OCI-LY7 (cell line): ENCODE results near the gene ELAVL2. TPM values are rescaled to one million over a fixed set of nuclear protein-coding genes. Genes with fewer than 3 reads are reported as not detected.

Experiments
- BruUV-seq: library from RNA; stranded (reverse); fragments of 400-500 nt; replicated peaks from 2 replicates; lab custom pipeline; 2021; lab: Mats Ljungman, UMichigan
- CTCF ChIA-PET: fragments of 300-600 bp; sonication (Branson Sonifier 250); formaldehyde crosslinking; loops from one replicate; lab custom pipeline; 2022; ENCODE audit warnings: antibody characterized with exemption; ENCODE audit not compliant: unreplicated experiment; lab: Charles Lee
- POLR2A ChIA-PET: fragments of 300-600 bp; sonication (Branson Sonifier 250); formaldehyde crosslinking; loops from one replicate; lab custom pipeline; 2022; ENCODE audit warnings: antibody characterized with exemption; lab: Charles Lee
- DNase-seq: peaks from one replicate; pipeline ENCODE4 v3.0.0-alpha.2; 2015; ENCODE audit warnings: low spot score
- H2AFZ ChIP-seq: fragments of 200-600 bp; sonication (generic), shearing (Covaris generic); 2 replicates; pipeline ENCODE4 v1.6.1; 2014; ENCODE audit warnings: mild to moderate bottlenecking, antibody characterized with exemption, low read length, moderate library complexity
- H3K27ac ChIP-seq: fragments of 200-600 bp; sonication (generic); 2 replicates; pipeline ENCODE4 v1.5.1; 2014; ENCODE audit warnings: mixed run types, low read depth, mild to moderate bottlenecking, moderate library complexity, low read length, inconsistent platforms; ENCODE audit not compliant: poor library complexity, severe bottlenecking
- H3K36me3 ChIP-seq: fragments of 200-600 bp; sonication (generic); 2 replicates; pipeline ENCODE4 v1.6.1; 2014; ENCODE audit warnings: mild to moderate bottlenecking, antibody characterized with exemption, low read length, moderate library complexity, mixed read lengths; ENCODE audit not compliant: insufficient read depth
- H3K4me1 ChIP-seq: fragments of 200-600 bp; sonication (generic); 2 replicates; pipeline ENCODE4 v1.5.1; 2014; ENCODE audit warnings: mild to moderate bottlenecking, low read length; ENCODE audit not compliant: insufficient read depth, poor library complexity, severe bottlenecking
- H3K4me2 ChIP-seq: fragments of 200-600 bp; sonication (generic); 2 replicates; pipeline ENCODE4 v1.6.1; 2014; ENCODE audit warnings: mild to moderate bottlenecking, low read length
- H3K4me3 ChIP-seq: fragments of 200-600 bp; sonication (generic); 2 replicates; pipeline ENCODE4 v1.5.1; 2014; ENCODE audit warnings: mild to moderate bottlenecking, low read depth, low read length; ENCODE audit not compliant: poor library complexity, severe bottlenecking
- H3K79me2 ChIP-seq: fragments of 200-600 bp; sonication (generic); 2 replicates; pipeline ENCODE4 v1.6.1; 2016; ENCODE audit warnings: low read depth, mild to moderate bottlenecking, low read length, moderate library complexity, mixed read lengths; ENCODE audit not compliant: insufficient read depth
- H3K9me2 ChIP-seq: fragments of 200-600 bp; sonication (generic); 2 replicates; pipeline ENCODE4 v1.6.1; 2016; ENCODE audit warnings: mild to moderate bottlenecking, low read length, mixed read lengths; ENCODE audit not compliant: insufficient read depth
- H3K9me3 ChIP-seq: fragments of 200-600 bp; sonication (generic); 2 replicates; pipeline ENCODE4 v1.6.1; 2014; ENCODE audit warnings: mild to moderate bottlenecking, mixed run types, low read length, mixed read lengths
- H4K20me1 ChIP-seq: fragments of 200-600 bp; sonication (generic); 2 replicates; pipeline ENCODE4 v1.6.1; 2014; ENCODE audit warnings: mild to moderate bottlenecking, antibody characterized with exemption, low read length, moderate library complexity, mixed read lengths; ENCODE audit not compliant: insufficient read depth
- CTCF ChIP-seq: fragments of 200-600 bp; sonication (generic); conservative IDR thresholded peaks from 2 replicates; pipeline ENCODE4 v1.5.1; 2014; ENCODE audit warnings: mild to moderate bottlenecking, antibody characterized with exemption, low read length, moderate library complexity, mixed read lengths
- EZH2phosphoT487 ChIP-seq: fragments of 200-600 bp; sonication (generic); IDR thresholded peaks from 2 replicates; pipeline ENCODE4 v1.6.1; 2018; ENCODE audit warnings: low read depth, borderline replicate concordance, mild to moderate bottlenecking, mixed run types, antibody characterized with exemption, low read length, moderate library complexity, mixed read lengths
- intact Hi-C: fragments of 100-400 bp; cut with micrococcal nuclease; formaldehyde crosslinking; loops from one replicate; pipeline ENCODE4 v1.10.0; 2022; ENCODE audit not compliant: unreplicated experiment
- total RNA-seq, 2 experiments: library from RNA; depleted of rRNA in 1 of 2; stranded (reverse); fragments of >200 nt in 1 of 2; shearing (Covaris generic) in 1 of 2; gene quantifications; 2 replicates each; pipeline ENCODE4 v1.2.3, GENCODE V29; 2014 to 2022

ELAVL2 gene
- total RNA-seq, 2 experiments from 2014 or later = not detected

GRCh38 chr9:23771746-23772384, 54.2 kb downstream of the ELAVL2 start:
- no peak for DNase-seq
- TF ChIP-seq EZH2phosphoT487 = no peak
- no peak for TF ChIP-seq CTCF
- intact Hi-C loops = no loop called here
- Histone ChIP-seq H3K79me2 (no peaks in the 10 kb centered on the region), H3K9me2 (no peaks in the 10 kb centered on the region), H3K36me3 (no peaks in the 10 kb centered on the region), H3K4me2 (no peak overlapping the region), H3K27ac (no peak overlapping the region), H3K4me3 (no peak overlapping the region), H4K20me1 (no peaks in the 10 kb centered on the region), H3K4me1 (no peaks in the 10 kb centered on the region), H2AFZ (no peak overlapping the region), H3K9me3 (no peaks in the 10 kb centered on the region)
- CTCF ChIA-PET = no interaction called here
- no TSS peak for BruUV-seq
- POLR2A ChIA-PET = interaction anchor here (1.1 kb wide), 1 partner anchor 178 kb away, joined by 3 read pairs; no protein-coding TSS in a partner anchor

- Histone ChIP-seq H3K9me2 (no peaks in the 10 kb centered on the region), H4K20me1 (no peaks in the 10 kb centered on the region), H3K36me3 (no peaks in the 10 kb centered on the region), H3K79me2 (no peaks in the 10 kb centered on the region), H3K4me1 (no peaks in the 10 kb centered on the region), H3K4me2 (no peak overlapping the region), H2AFZ (no peak overlapping the region), H3K4me3 (no peak overlapping the region), H3K27ac (no peak overlapping the region), H3K9me3 (no peaks in the 10 kb centered on the region)
- CTCF ChIA-PET = no interaction called here
- DNase-seq = no peak
- POLR2A ChIA-PET = no interaction called here
- intact Hi-C loops = no loop called here
- TF ChIP-seq EZH2phosphoT487 = no peak
- no peak for TF ChIP-seq CTCF
- BruUV-seq = no TSS peak
Measured at GRCh38 chr9:23769307-23769935, 56.6 kb downstream of the ELAVL2 start.

- Histone ChIP-seq H3K4me1 (no peaks in the 10 kb centered on the region), H4K20me1 (no peaks in the 10 kb centered on the region), H3K9me2 (no peaks in the 10 kb centered on the region), H3K79me2 (no peaks in the 10 kb centered on the region), H2AFZ (no peak overlapping the region), H3K4me2 (no peak overlapping the region), H3K4me3 (no peak overlapping the region), H3K9me3 (no peaks in the 10 kb centered on the region), H3K36me3 (no peaks in the 10 kb centered on the region), H3K27ac (no peak overlapping the region)
- intact Hi-C loops = no loop called here
- BruUV-seq = no TSS peak
- no peak for DNase-seq
- ChIA-PET POLR2A (interaction anchor here (0.6 kb wide), 1 partner anchor 80 kb away, joined by 3 read pairs; no protein-coding TSS in a partner anchor), CTCF (no interaction called here)
- TF ChIP-seq EZH2phosphoT487 = no peak
- no peak for TF ChIP-seq CTCF
Measured at GRCh38 chr9:23768861-23769260, 57.2 kb downstream of the ELAVL2 start.
